Islet precursor cell (in vitro differentiated cells): ENCODE data around the gene TLNRD1.
"Not testable (repeated sequence)": the region's sequence is repeated elsewhere in the genome, so short reads cannot be mapped to it uniquely, and the experiment has no call there.

ENCODE experiments used
- DNase-seq: peaks from one replicate; pipeline ENCODE4 v3.0.0-alpha.2; 2018

The TLNRD1 gene

GRCh38 chr15:81000624-81001151 is at the start of gene TLNRD1:
TLNRD1 (plus strand) TSS chr15:81000923; CDS start chr15:81002272, 1,349 bp downstream.
- peak; percentile 94 for DNase-seq

DNA sequence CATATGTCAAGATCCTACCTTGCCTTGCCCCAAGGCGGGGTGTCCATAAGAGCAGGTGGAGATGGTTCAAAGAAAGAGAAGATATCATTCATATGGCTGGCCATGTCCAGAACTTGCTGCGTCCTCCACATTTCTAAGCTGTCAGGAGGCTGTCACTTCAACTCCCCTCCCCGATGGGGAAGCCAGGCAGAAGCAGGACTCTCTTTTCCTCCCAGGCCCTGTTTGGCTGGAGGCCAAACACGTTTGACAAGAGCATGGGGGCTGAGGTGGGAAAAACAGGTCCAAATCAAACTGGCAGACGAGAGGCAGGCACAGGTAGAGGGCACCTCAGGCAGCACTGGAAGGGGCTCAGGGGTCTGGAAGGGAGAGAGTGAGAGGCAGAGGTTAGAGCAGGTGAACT is 48.8 kb upstream of the TLNRD1 start:
- DNase-seq: no peak

- DNase-seq: no peak
These were observed 47.4 kb upstream of the TLNRD1 start for GRCh38 chr15:80953001-80953952.

DNA sequence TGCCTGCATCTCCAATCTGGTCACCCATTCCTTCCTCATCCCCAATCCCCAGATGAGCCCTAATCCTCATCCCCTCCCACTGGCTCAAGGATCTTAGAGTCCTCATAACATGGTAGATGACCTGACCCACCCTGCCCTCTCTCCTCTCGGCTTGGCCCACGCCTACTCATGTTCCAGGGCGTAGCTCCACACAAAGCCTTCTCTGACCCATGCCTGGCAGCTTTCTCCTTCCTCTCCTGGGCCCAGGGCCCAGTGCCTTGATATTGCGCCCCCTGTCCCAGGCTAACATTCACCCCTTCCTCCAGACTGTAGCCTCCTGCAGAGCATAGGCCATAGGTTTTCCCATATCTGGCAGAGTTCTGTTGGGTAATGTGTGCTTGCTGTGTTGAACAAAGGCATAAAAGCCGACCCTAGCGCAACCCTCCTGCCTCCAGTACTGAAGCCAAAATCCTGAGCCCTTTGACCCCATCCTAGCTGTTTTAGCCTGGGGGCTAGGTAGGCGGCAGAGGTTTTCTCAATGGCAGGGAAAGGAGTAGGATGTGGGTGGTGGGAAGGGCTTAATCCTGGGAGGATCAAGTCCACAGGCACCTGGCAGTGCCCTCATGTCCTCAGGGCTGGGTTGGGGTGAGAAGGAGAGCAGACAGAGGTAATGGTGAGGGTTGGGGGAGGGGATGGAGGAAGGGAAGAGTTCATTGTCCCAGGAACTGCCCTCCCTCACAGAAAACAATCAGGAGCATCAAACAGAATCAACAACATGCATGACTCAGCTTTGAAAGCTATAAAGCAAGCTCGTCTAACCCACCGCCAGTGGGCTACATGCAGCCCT is 46.6 kb upstream of the TLNRD1 start:
- DNase-seq: peak; percentile 76

GRCh38 chr15:80955571-80956452 is 44.9 kb upstream of the TLNRD1 start:
- DNase-seq: peak; percentile 90

DNA sequence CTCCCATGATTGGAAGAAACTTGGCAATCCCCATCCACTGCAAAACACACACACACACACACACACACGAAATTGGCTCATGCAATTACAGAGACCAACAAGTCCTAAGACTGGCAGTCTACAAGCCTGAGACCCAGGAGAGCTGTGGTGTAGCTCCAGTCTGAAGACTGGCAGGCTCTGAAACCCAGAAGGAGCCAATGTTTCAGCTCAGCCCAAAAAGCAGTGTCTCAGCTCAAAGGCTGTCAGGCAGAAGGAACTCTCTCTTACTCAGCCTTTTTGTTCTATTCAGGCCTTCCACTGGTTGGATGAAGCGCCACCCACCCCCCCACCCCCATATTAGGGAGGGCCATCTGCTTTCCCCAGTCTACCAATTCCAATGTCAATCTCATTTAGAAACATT is 43.2 kb upstream of the TLNRD1 start:
- no peak for DNase-seq

DNA sequence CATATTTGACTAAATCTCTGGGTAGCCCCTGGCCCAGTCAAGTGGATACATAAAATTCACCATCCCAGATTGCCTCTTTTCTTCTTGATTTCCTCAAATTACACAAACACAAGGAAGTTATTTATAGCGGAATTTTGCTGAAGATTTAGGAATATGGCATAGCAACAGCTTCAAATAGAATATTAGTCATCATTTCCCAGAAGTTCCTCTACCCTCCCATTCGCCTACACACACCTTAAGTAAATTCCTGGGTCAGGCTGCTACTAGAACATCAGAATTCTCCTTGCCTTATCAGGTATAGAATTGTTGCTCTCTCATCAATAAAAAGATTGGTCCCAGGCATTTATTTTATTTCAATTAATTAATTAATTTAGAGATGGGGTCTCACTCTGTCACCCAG is 42.7 kb upstream of the TLNRD1 start:
- no peak for DNase-seq

- no peak for DNase-seq
These were observed 41.8 kb upstream of the TLNRD1 start for GRCh38 chr15:80958818-80959495.

- DNase-seq: not testable (repeated sequence)
These were observed 35.3 kb upstream of the TLNRD1 start for GRCh38 chr15:80965454-80965853.

GRCh38 chr15:80966431-80967197 is 34.1 kb upstream of the TLNRD1 start:
- no peak for DNase-seq

DNA sequence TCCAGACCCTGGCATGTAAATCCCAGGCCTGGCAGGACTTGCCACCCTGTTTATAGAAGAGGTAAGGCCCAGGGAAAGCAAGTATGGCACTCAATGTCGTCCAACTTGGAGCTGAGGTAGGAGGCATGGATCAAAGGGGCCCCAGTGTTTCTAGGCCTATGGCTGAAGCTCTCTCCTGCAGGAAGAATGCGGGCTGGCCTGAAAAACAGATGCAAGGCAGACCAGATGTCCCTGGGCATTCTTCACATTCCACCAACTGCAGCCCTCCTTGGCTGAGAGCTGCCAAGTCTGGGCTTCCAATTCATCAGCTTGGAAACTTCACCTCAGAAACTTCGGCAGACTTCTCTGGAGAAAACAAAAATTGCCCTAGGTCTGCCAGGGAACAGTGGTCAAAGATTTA is 33.3 kb upstream of the TLNRD1 start:
- DNase-seq: peak; percentile 97

DNA sequence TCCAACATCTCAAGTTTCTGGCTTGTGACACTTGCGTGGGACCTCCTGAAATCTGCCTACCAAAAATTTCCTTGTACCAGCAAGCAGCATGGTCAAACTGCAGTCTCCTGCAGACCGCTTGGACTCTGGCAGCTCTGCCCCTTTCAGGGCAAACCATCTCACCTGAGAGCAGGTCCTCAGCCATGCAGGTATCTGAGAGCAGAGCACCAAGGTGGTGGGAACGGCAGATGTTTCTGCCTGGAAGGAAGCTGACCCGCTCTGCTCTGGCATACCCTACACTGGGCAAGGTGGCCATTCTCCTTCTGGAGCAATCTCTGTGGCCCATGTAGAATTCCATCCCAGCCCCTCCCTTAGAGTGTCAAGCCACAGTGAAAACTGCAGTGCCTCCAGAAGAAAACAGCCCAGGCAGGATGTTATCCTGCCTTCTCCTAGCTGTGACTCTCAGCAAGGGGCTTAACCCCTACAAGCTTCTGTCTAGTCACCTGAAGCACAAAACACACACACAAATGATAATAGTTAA is 32.7 kb upstream of the TLNRD1 start:
- DNase-seq: no peak

DNA sequence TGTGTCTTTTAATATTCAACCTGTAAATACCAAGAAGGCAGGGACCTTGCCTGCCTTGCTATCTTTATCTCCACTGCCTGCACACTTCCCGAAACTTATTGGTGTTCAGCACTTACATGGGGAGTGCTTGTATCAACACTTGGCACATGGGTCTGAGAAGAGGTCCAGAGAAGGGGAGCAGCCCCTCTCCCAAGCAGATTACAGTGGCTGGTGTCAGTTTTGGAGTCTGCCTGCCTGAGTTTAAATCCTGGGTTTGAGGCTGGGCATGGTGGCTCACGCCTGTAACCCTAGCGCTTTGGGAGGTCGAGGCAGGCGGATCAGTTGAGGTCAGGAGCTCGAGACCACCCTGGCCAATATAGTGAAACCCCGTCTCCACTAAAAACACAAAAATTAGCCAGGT is 31.4 kb upstream of the TLNRD1 start:
- no peak for DNase-seq

GRCh38 chr15:80970018-80970657 is 30.6 kb upstream of the TLNRD1 start:
- DNase-seq: no peak

GRCh38 chr15:80970658-80971057 is 30.1 kb upstream of the TLNRD1 start:
- no peak for DNase-seq

GRCh38 chr15:80971143-80971542 is 29.6 kb upstream of the TLNRD1 start:
- DNase-seq: no peak

DNA sequence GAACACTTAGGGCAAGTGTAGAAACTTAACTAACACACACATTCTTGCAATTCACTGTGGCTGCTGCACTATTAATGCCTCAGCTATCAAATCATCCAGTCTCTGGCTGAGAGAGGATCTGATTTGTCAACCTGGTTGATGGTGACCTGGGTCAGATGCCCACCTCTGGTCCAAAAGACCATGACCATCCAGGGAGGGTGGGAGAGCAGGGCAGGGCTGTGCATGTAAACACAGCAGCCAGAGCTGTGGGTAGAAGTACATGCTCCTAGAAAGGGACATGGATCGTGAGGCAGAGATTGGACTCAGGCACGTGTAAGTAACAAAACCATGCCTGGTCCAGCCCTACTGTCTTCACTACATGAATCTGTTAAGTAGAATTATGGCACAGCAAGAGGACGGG is 28.4 kb upstream of the TLNRD1 start:
- DNase-seq: no peak

DNA sequence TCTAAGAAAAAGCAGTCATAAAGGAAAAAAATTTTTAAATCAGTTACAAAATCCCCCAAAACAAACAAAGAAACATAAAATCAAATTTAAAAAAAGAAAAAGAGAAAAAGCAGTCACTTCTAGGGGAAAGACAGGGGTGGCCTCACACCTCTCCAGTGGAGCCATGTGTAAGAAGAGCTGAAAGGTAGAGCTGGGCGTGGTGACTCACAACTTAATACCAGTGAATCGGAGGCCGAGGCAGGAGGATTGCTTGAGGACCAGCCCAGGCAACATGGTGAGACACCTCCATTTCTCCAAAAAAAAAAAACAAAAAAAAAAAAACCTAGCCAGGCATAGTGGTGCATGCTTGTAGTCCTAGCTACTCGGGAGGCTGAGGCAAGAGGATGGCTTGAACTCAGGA is 25.8 kb upstream of the TLNRD1 start:
- DNase-seq: no peak

GRCh38 chr15:80976851-80977250 is 23.9 kb upstream of the TLNRD1 start:
- no peak for DNase-seq

DNA sequence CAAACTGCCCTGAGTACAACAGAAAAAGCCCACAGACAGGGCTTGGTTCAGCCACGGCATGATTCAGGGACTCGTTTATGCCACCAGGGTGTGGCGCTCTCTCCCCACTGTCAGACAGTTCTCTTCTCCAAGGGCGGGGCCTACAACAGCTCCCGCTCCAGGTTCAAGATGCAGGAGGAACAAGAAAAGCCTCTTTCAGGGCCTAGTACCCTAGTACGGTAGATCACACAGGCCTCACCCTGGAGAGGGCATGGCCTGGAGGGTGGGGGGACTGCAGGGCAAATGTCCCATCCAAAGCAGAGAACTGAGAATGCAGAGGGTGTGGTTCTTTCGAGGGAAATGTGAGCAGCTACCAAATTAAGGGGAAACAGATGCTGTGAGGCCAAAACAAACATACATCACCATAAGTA is 23.1 kb upstream of the TLNRD1 start:
- peak; percentile 88 for DNase-seq
